Activated CD4-positive, alpha-beta memory T cell treated with anti-CD3 and anti-CD28 coated beads for 36 hours (primary cell): ENCODE data around the gene SCP2D1. TPM values are rescaled to one million over a fixed set of nuclear protein-coding genes. Genes with fewer than 3 reads are reported as not detected.

Experiments
- CTCF ChIA-PET: fragments of 350-600 bp; sonication (Branson Sonifier 250); formaldehyde crosslinking; loops from one replicate; lab custom pipeline; 2021; ENCODE audit warnings: antibody characterized with exemption, inconsistent platforms; lab: Charles Lee
- POLR2A ChIA-PET: fragments of 350-600 bp; sonication (Branson Sonifier 250); formaldehyde crosslinking; loops from one replicate; lab custom pipeline; 2021; ENCODE audit warnings: antibody characterized with exemption; lab: Charles Lee
- DNase-seq: peaks from one replicate; pipeline ENCODE4 v3.0.0-alpha.2; 2020
- H3K27ac Mint-ChIP-seq: one replicate; pipeline ENCODE4 v1.8.0; 2021; ENCODE audit warnings: mixed read lengths
- H3K27me3 Mint-ChIP-seq: one replicate; pipeline ENCODE4 v1.8.0; 2021; ENCODE audit warnings: mixed read lengths
- H3K36me3 Mint-ChIP-seq: one replicate; pipeline ENCODE4 v1.8.0; 2021; ENCODE audit warnings: mixed read lengths
- H3K4me1 Mint-ChIP-seq: one replicate; pipeline ENCODE4 v1.8.0; 2021; ENCODE audit warnings: low read depth, mixed read lengths
- H3K4me3 Mint-ChIP-seq: one replicate; pipeline ENCODE4 v1.8.0; 2021; ENCODE audit warnings: mild to moderate bottlenecking, mixed read lengths
- H3K9me3 Mint-ChIP-seq: one replicate; pipeline ENCODE4 v1.8.0; 2021; ENCODE audit warnings: mixed read lengths
- intact Hi-C: fragments of 100-400 bp; cut with micrococcal nuclease; formaldehyde crosslinking; loops from one replicate; pipeline ENCODE4 v1.15.1; 2023
- total RNA-seq, 2 experiments: library from RNA; stranded (reverse); gene quantifications; one replicate each; pipeline ENCODE4 v1.2.3, GENCODE V29; 2021

Gene SCP2D1
- total RNA-seq, 2 experiments from 2014 or later = not detected

DNA sequence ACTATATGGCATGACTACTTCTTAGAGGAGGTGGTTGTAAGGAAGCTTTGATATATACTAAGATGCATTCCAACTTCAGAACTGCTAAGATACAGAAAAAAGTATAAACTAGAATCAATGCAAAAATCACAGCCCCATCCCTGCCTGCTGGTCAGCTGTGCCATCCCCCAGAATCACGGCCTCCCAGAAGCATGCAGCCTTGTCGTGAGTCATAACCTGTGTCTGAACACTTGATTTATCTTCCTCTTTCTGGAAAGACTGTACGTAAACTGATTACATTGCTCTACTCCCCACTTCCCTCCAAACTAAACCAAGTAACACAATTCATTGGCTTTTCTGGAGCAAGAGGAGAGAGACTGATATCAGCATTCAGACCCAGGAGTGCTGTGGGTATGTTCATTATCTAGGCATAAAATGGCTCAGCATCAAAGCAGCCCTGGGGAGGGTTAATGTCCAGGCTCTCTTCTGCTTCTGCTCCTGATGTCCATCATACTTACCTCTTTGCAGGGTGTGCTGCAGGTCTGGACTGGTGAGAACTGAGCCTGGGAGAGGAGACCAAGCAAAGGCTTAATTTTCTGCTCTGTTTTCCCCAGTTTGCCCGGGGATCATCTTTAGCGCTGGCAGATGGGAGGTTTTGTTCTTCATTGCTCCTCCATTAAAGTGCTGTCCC is 18.4 kb downstream of the SCP2D1 start:
- Mint-ChIP-seq H3K4me3 (no peak overlapping the region), H3K4me1 (no peaks in the 10 kb centered on the region), H3K9me3 (no peaks in the 10 kb centered on the region), H3K36me3 (no peaks in the 10 kb centered on the region), H3K27me3 (peaks cover 6% of the 10 kb centered on the region), H3K27ac (no peak overlapping the region)
- intact Hi-C loops = no loop called here
- POLR2A ChIA-PET = no interaction called here
- CTCF ChIA-PET = no interaction called here
- no peak for DNase-seq

DNA sequence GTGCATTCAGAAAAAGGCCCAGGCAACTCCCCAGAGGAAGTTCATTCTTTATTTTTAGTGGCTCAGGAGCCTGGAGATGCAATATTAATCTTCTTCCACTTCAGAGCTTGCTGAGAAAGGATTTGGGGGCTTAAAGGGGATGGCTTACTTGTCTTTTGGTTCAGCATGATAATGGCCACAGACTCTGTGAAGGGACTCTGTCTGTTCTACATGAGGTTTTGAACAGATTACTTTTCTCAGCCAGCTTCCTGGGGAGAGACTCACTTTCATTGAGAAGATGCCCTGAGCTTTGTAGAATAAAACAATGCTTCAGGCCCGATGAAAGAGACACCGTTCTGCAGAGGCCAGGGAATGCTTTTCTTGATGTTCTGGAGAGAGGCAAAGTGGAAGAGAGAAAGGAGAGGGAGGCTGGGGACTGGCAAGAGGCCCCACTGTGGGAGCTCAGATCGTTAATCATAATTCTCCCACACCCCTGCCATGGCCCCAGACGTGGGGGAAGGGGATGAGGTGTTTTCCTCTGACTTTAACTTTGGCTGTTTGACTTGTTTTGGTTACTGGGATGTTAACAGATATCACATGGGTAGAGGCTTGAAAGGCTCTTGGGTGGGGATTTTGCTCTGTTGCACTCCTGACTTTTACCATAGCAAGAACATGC is 19.1 kb downstream of the SCP2D1 start:
- Mint-ChIP-seq H3K27ac (no peak overlapping the region), H3K36me3 (no peaks in the 10 kb centered on the region), H3K4me1 (no peaks in the 10 kb centered on the region), H3K27me3 (peaks cover 6% of the 10 kb centered on the region), H3K4me3 (no peak overlapping the region), H3K9me3 (no peaks in the 10 kb centered on the region)
- intact Hi-C loops = no loop called here
- DNase-seq = no peak
- POLR2A ChIA-PET = no interaction called here
- CTCF ChIA-PET = no interaction called here

DNA sequence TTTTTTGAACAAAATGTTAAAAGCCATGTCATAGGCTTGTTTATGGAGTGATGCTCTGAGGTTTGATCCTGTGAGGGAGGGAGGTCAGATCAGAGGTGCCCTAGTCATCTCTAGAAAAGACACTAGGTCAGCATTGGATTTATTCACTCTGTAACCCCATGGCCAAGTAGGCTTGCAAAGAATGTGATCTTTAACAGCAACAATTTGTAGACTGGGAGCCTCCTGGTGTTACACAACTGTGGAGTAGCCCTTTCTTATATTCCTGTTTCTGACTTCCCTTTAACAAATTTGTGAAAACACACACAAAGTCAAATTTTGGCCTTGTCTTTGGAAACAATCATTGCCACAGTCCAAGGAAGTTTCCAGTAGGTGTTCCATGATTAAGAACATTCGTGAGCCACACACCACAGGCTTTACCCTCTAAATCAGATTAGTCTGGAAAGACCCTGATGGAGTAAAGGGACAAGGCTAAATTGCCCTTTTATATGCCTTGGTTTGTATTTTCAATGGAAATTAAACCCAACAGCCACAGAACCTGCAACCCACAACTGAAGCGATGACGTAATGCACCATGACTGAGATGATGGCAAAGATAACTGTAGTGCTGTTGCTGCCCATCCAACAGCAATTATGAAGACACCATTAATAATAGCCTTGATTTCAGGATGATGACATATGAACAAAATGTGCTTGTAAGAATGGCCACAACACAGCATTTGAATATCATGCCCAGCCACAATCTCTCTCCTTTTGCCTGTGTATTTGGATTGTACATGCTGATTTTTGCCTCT is 22.1 kb downstream of the SCP2D1 start:
- intact Hi-C loops = no loop called here
- no peak overlapping the region for H3K27ac Mint-ChIP-seq
- DNase-seq = no peak
- H3K27me3 Mint-ChIP-seq = peaks cover 4% of the 10 kb centered on the region
- ChIA-PET POLR2A (no interaction called here), CTCF (no interaction called here)
- H3K9me3 Mint-ChIP-seq = no peaks in the 10 kb centered on the region
- H3K4me1 Mint-ChIP-seq = no peaks in the 10 kb centered on the region
- H3K4me3 Mint-ChIP-seq = no peak overlapping the region
- no peaks in the 10 kb centered on the region for H3K36me3 Mint-ChIP-seq

DNA sequence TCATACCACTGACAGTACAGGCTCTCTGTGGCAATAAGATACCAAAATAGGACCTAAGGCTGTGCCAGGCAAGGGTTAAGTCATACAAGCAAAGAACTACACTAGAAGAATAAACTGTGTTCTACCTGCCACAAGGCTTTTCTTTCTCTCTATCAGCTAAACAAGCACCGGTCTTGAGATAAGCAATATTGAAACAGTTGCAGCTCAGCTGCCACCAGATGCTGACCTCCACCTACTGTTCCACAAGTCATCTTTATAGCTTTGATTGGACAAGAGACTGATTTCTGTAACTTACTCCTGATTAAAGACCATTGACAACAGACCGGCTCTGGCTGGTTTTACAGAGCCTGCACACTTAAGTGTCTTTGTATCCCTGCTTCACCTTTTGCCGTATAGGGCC is 24.1 kb downstream of the SCP2D1 start:
- intact Hi-C loops = no loop called here
- POLR2A ChIA-PET = no interaction called here
- H3K36me3 Mint-ChIP-seq = no peaks in the 10 kb centered on the region
- no peak overlapping the region for H3K4me3 Mint-ChIP-seq
- DNase-seq = no peak
- CTCF ChIA-PET = no interaction called here
- no peak overlapping the region for H3K27ac Mint-ChIP-seq
- no peaks in the 10 kb centered on the region for H3K9me3 Mint-ChIP-seq
- no peaks in the 10 kb centered on the region for H3K4me1 Mint-ChIP-seq
- H3K27me3 Mint-ChIP-seq = peaks cover under 1% of the 10 kb centered on the region

DNA sequence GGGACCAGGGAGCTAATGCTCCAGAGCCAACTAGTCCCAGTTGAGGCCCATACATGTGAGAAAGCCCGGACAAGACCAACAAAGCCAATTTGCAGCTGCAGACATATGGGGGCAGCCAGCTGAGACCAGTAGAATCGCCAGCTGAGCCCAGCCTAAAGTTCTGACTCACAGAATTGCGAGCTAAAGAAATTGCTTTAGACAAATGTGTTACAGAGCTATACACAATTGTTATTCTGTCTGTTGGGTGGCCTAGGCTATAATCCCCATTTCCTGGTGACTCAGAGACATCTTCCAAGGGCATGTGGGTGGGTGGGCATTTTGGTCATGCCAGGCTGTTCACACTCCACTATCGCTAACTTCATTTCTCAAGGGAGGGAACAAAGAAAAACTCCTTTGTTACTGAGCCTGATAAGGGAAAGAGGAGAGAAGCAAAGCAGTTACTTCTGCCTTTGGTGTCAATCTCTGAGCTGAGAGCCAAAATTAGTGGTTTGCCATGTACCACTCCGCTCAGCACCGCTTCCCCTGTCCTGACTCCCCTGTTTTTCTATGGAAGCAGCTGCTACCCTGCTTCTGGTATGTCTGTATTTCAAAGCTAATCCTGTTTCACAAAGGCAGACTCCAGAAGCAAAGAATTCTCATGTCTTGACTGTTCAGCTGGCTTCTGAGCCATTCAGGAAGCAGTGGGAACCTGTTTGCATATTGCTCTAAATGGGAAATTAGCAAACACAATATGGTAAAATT is 26.1 kb downstream of the SCP2D1 start:
- Mint-ChIP-seq H3K4me1 (no peaks in the 10 kb centered on the region), H3K9me3 (no peaks in the 10 kb centered on the region), H3K27me3 (no peaks in the 10 kb centered on the region), H3K27ac (no peak overlapping the region), H3K36me3 (no peaks in the 10 kb centered on the region), H3K4me3 (no peak overlapping the region)
- ChIA-PET POLR2A (no interaction called here), CTCF (no interaction called here)
- no peak for DNase-seq
- intact Hi-C loops = no loop called here

DNA sequence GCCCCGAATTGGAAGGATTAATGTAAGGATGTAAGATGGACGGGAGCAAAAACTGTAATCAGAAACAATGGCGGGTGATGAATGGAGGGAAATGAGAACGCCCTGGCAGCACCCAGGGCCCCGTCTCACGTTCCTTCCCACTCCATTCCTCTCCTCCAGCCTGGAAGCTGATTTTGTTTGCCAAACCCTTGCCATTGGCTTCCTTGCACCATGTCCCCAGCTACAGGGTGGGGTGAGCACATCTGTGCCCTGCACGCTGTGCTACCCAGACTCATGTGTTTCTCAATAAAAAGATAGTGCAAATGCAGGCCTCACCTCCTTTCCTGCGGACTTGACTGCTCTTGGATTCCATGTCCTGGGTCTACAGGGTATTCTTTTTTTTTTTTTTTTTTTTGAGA is 26.7 kb downstream of the SCP2D1 start:
- no peaks in the 10 kb centered on the region for H3K27me3 Mint-ChIP-seq
- ChIA-PET CTCF (no interaction called here), POLR2A (no interaction called here)
- H3K4me1 Mint-ChIP-seq = no peaks in the 10 kb centered on the region
- H3K9me3 Mint-ChIP-seq = no peaks in the 10 kb centered on the region
- no peaks in the 10 kb centered on the region for H3K36me3 Mint-ChIP-seq
- H3K4me3 Mint-ChIP-seq = no peak overlapping the region
- no peak for DNase-seq
- H3K27ac Mint-ChIP-seq = no peak overlapping the region
- intact Hi-C loops = no loop called here

DNA sequence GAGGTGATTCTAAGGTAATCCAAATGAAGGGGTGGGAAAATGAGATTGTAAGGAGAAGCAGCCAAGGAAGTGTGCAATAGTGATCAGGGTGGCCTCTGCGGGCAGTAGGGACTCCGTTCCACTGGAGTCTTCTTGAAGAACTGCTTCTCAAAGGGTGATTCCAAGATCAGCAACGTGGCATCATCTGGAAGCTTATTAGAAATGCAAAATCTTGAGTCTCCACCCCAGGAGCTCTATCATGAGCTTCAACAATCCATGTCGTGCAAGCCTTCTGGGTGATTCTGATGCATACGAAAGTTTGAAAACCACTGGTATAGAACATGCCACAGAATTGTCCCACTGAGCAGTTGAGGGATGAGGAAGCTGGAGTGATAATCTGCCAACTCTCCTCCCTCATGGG is 31.4 kb downstream of the SCP2D1 start:
- Mint-ChIP-seq H3K9me3 (no peaks in the 10 kb centered on the region), H3K27ac (no peak overlapping the region), H3K27me3 (no peaks in the 10 kb centered on the region), H3K36me3 (no peaks in the 10 kb centered on the region), H3K4me3 (no peak overlapping the region), H3K4me1 (no peaks in the 10 kb centered on the region)
- intact Hi-C loops = no loop called here
- DNase-seq = no peak
- POLR2A ChIA-PET = no interaction called here
- CTCF ChIA-PET = no interaction called here

DNA sequence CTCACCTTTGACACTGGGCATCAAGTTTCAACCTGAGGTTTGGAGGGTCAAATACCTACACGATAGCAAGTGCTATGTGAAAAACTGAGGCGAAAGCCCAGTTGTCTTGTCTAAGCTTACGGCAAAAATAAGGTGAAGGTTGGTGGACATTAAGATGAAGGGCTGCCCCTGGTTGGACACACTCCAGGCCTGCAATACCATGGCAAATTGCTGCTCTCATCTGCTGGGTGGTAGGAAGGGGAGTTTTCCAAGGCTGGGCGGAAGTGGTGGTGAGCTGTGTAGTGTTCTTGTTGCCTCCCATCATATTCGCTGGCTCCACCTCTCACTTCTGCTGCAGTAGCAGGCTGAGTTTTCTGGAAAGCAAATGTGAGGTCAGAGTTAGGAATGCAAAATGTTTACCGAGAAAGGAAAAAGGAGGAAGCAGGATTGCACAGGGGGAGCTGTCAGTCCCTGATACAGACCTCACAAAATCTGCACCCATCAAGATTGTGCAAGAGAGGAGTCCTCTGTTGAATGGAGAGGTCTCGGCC is 33.7 kb downstream of the SCP2D1 start:
- no peak overlapping the region for H3K27ac Mint-ChIP-seq
- ChIA-PET CTCF (no interaction called here), POLR2A (no interaction called here)
- no peaks in the 10 kb centered on the region for H3K9me3 Mint-ChIP-seq
- no peaks in the 10 kb centered on the region for H3K4me1 Mint-ChIP-seq
- no peak overlapping the region for H3K4me3 Mint-ChIP-seq
- H3K27me3 Mint-ChIP-seq = peaks cover 3% of the 10 kb centered on the region
- no peaks in the 10 kb centered on the region for H3K36me3 Mint-ChIP-seq
- intact Hi-C loops = no loop called here
- DNase-seq = no peak

DNA sequence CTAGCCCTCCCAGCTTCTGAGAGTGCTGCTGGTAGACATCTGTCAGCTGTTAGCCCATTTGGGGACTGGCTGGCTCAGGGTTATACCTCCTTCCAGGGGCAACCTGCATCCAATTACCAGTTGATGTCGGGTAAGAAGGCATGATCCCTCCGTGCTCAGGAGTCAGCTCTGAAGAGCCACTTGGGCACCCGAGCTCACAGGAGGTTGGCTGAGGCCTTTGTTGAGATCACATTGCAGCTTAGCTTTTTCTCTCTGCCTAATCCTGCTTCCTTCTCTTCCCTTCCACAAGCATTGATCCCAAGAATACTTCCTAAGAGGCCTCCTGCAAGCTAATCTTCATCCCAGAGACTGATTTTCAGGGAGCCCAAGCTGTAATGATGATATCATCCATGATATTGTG is 35.5 kb downstream of the SCP2D1 start:
- H3K27ac Mint-ChIP-seq = no peak overlapping the region
- H3K4me3 Mint-ChIP-seq = no peak overlapping the region
- intact Hi-C loops = no loop called here
- H3K4me1 Mint-ChIP-seq = no peaks in the 10 kb centered on the region
- H3K36me3 Mint-ChIP-seq = no peaks in the 10 kb centered on the region
- H3K27me3 Mint-ChIP-seq = peaks cover 3% of the 10 kb centered on the region
- DNase-seq = no peak
- CTCF ChIA-PET = no interaction called here
- POLR2A ChIA-PET = no interaction called here
- H3K9me3 Mint-ChIP-seq = no peaks in the 10 kb centered on the region

DNA sequence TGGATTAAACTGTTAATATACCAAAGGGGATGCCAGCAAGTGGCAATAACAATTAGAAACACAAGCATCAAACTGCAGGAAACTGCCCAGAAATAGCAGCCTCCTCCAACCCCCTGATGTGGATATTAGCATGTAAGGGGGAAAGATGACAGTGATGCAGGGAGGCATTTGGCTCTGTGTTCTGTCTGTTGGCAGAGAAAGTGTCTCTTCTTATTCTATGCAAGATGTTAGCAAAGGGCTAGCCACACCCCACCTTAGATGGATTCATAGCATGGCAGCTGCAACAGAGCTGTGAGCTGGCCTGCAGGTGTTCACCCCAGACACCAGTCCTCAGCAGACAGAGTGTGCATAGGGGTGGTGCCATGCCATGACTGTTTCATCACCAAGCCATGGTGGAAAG is 38.0 kb downstream of the SCP2D1 start:
- POLR2A ChIA-PET = interaction anchor here (0.6 kb wide), 1 partner anchor 29 kb away, joined by 3 read pairs; no protein-coding TSS in a partner anchor
- CTCF ChIA-PET = no interaction called here
- Mint-ChIP-seq H3K9me3 (no peaks in the 10 kb centered on the region), H3K36me3 (no peaks in the 10 kb centered on the region), H3K4me1 (no peaks in the 10 kb centered on the region), H3K27ac (no peak overlapping the region), H3K27me3 (peaks cover 7% of the 10 kb centered on the region), H3K4me3 (no peak overlapping the region)
- intact Hi-C loops = no loop called here
- DNase-seq = no peak

DNA sequence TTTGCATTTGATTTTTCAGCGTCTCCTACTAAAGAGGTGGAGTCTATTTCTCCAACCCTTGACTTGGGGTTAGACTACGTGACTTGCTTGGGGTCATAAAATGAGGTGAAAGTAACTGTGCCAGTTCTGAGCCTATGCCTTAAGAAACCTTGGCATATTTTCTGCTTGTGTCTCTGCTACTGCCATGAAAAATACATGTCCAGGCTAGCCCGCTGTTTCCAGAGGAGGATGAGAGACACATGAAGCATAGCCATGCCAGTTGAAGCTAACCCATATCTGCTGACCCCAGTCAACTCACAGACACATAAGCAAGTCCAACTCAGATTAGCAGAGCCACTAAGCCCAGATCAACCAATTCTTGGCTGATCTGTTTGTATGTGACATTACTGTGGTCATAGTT is 38.7 kb downstream of the SCP2D1 start:
- no peak for DNase-seq
- Mint-ChIP-seq H3K9me3 (no peaks in the 10 kb centered on the region), H3K36me3 (no peaks in the 10 kb centered on the region), H3K4me3 (no peak overlapping the region), H3K4me1 (no peaks in the 10 kb centered on the region), H3K27ac (no peak overlapping the region), H3K27me3 (peaks cover 9% of the 10 kb centered on the region)
- ChIA-PET CTCF (no interaction called here), POLR2A (interaction anchor here (0.6 kb wide), 1 partner anchor 29 kb away, joined by 3 read pairs; no protein-coding TSS in a partner anchor)
- intact Hi-C loops = no loop called here

DNA sequence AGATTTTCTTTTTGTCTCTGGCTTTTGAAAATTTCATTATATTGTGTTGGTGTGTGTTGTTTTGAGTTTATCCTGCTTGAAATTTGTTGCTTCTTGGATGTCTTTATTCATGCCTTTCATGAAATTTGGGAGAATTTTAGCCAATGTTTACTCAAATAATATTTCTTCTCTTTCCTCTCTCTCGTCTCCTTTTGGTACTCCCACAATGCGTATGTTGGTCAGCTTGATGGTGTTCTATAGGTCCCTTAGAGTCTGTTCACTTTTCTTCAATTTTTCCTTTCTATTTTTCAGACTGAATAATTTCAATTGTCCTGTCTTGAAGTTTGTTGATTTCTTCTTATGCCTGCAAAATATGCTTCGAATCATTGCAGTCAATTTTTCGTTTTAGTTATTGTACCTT is 39.6 kb downstream of the SCP2D1 start:
- POLR2A ChIA-PET = no interaction called here
- no peak overlapping the region for H3K27ac Mint-ChIP-seq
- no peaks in the 10 kb centered on the region for H3K36me3 Mint-ChIP-seq
- intact Hi-C loops = no loop called here
- DNase-seq = no peak
- H3K4me1 Mint-ChIP-seq = no peaks in the 10 kb centered on the region
- no peaks in the 10 kb centered on the region for H3K9me3 Mint-ChIP-seq
- H3K27me3 Mint-ChIP-seq = peaks cover 9% of the 10 kb centered on the region
- no peak overlapping the region for H3K4me3 Mint-ChIP-seq
- CTCF ChIA-PET = no interaction called here
